MCF 10A (cell line): ENCODE data around the gene C1QTNF12. TPM values are rescaled to one million over a fixed set of nuclear protein-coding genes. Genes with fewer than 3 reads are reported as not detected.

Experiments used
- BruUV-seq: library from RNA; stranded (reverse); fragments of 400-500 nt; replicated peaks from 2 replicates; lab custom pipeline; 2021; lab: Mats Ljungman, UMichigan
- CTCF ChIA-PET: fragments of 300-600 bp; sonication (Branson Sonifier 250); formaldehyde crosslinking; extraction: SDS; loops from one replicate; lab custom pipeline; 2021; ENCODE audit warnings: antibody characterized with exemption, inconsistent platforms; lab: Yijun Ruan, JAX
- POLR2A ChIA-PET: fragments of 300-600, 350-650 bp; sonication (Branson Sonifier 250); formaldehyde crosslinking; extraction: SDS; loops from one replicate; lab custom pipeline; 2020; ENCODE audit warnings: antibody characterized with exemption, inconsistent platforms; lab: Yijun Ruan, JAX
- DNase-seq: peaks from one replicate; pipeline ENCODE4 v3.0.0-alpha.2; 2018; ENCODE audit not compliant: unreplicated experiment
- H3K27ac Mint-ChIP-seq: one replicate; pipeline ENCODE4 v1.8.0; 2022; ENCODE audit warnings: mild to moderate bottlenecking, low read depth, mixed read lengths; ENCODE audit not compliant: unreplicated experiment
- H3K27me3 Mint-ChIP-seq: one replicate; pipeline ENCODE4 v1.8.0; 2022; ENCODE audit warnings: mixed read lengths; ENCODE audit not compliant: insufficient read depth, unreplicated experiment
- H3K36me3 Mint-ChIP-seq: one replicate; pipeline ENCODE4 v1.8.0; 2022; ENCODE audit warnings: mild to moderate bottlenecking, moderate library complexity, mixed read lengths; ENCODE audit not compliant: insufficient read depth, unreplicated experiment
- H3K4me1 Mint-ChIP-seq: one replicate; pipeline ENCODE4 v1.8.0; 2022; ENCODE audit warnings: mixed read lengths; ENCODE audit not compliant: insufficient read depth, unreplicated experiment
- H3K4me3 Mint-ChIP-seq: one replicate; pipeline ENCODE4 v1.8.0; 2022; ENCODE audit warnings: mild to moderate bottlenecking, moderate library complexity, mixed read lengths; ENCODE audit not compliant: unreplicated experiment
- H3K9me3 Mint-ChIP-seq: one replicate; pipeline ENCODE4 v1.8.0; 2022; ENCODE audit warnings: mixed read lengths; ENCODE audit not compliant: unreplicated experiment
- intact Hi-C: fragments of 100-400 bp; cut with micrococcal nuclease; formaldehyde crosslinking; loops from 2 replicates; pipeline ENCODE4 v1.14.1; 2022
- total RNA-seq: library from RNA; stranded (reverse); gene quantifications from 2 replicates; pipeline ENCODE4 v1.2.3, GENCODE V29; 2022
- TF ChIP-seq, protein P1 (sequence below): fragments of 200-600 bp; IDR thresholded peaks from one replicate; pipeline ENCODE4 v1.8.0; 2022; ENCODE audit warnings: antibody characterized with exemption, mild to moderate bottlenecking; ENCODE audit not compliant: unreplicated experiment

C1QTNF12 gene
- total RNA-seq, 1 experiment from 2014 or later = 1.5 TPM

GRCh38 chr1:1205769-1206375, 40.6 kb downstream of the C1QTNF12 start:
- peaks cover 15% of the 10 kb centered on the region for H3K4me1 Mint-ChIP-seq
- no peak overlapping the region for H3K27ac Mint-ChIP-seq
- no peaks in the 10 kb centered on the region for H3K9me3 Mint-ChIP-seq
- POLR2A ChIA-PET = interaction anchor here (0.6 kb wide), 1 partner anchor 52 kb away, joined by 3 read pairs; no protein-coding TSS in a partner anchor
- DNase-seq = no peak
- no peaks in the 10 kb centered on the region for H3K27me3 Mint-ChIP-seq
- peaks cover 5% of the 10 kb centered on the region for H3K36me3 Mint-ChIP-seq
- intact Hi-C loops = no loop called here
- TF ChIP-seq, protein P1, sequence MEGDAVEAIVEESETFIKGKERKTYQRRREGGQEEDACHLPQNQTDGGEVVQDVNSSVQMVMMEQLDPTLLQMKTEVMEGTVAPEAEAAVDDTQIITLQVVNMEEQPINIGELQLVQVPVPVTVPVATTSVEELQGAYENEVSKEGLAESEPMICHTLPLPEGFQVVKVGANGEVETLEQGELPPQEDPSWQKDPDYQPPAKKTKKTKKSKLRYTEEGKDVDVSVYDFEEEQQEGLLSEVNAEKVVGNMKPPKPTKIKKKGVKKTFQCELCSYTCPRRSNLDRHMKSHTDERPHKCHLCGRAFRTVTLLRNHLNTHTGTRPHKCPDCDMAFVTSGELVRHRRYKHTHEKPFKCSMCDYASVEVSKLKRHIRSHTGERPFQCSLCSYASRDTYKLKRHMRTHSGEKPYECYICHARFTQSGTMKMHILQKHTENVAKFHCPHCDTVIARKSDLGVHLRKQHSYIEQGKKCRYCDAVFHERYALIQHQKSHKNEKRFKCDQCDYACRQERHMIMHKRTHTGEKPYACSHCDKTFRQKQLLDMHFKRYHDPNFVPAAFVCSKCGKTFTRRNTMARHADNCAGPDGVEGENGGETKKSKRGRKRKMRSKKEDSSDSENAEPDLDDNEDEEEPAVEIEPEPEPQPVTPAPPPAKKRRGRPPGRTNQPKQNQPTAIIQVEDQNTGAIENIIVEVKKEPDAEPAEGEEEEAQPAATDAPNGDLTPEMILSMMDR = no peak
- H3K4me3 Mint-ChIP-seq = no peak overlapping the region
- CTCF ChIA-PET = interaction anchor here (1.0 kb wide), 1 partner anchor 89 kb away, joined by 3 read pairs; no protein-coding TSS in a partner anchor
- no TSS peak for BruUV-seq

DNA sequence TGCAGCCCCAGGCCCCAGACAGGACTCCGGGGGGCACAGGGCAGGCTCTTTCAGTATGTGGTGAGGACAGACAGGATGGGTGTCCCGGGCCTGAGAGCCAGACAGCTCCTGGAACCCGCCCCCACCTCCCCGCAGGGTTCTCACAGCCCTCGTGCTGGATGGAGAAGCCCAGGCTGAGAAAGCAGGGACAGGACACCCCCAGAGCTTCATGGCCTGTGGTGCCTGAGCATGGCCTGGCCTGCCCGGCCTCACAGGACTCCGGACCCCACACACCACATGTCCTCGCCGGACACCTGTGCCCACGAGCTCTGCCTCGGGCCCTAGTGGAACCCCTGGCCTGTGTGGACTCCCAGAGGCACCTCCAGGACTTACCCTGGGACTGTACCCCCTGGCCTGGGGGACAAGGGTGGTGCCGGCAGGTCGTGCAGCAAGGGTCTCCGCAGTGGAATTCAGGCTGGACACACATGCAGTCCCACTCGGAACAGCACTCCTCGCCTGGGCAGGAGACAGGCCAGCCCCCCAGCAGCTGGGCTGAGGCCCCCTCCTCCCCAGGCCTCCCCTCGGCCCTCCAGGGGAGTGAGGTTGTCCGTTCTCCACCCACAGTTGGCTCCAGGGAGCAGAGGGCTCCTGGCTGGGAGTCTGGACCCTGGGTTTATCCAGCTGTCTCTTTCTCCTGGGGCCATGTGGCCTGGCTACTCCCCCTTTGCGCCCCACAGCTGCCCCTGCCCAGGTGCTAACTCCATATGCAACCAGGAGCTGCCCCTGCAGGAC, 41.3 kb downstream of the C1QTNF12 start:
- no TSS peak for BruUV-seq
- Mint-ChIP-seq H3K27ac (no peak overlapping the region), H3K9me3 (no peaks in the 10 kb centered on the region), H3K4me3 (no peak overlapping the region), H3K36me3 (peaks cover 5% of the 10 kb centered on the region), H3K4me1 (peaks cover 15% of the 10 kb centered on the region), H3K27me3 (no peaks in the 10 kb centered on the region)
- DNase-seq = no peak
- TF ChIP-seq, protein P1 = no peak
- POLR2A ChIA-PET = no interaction called here
- intact Hi-C loops = no loop called here
- CTCF ChIA-PET = interaction anchor here (1.0 kb wide), 1 partner anchor 88 kb away, joined by 3 read pairs; no protein-coding TSS in a partner anchor

- intact Hi-C loops = no loop called here
- H3K9me3 Mint-ChIP-seq = no peaks in the 10 kb centered on the region
- peaks cover 5% of the 10 kb centered on the region for H3K36me3 Mint-ChIP-seq
- no peaks in the 10 kb centered on the region for H3K27me3 Mint-ChIP-seq
- no peak for DNase-seq
- TF ChIP-seq, protein P1 = no peak
- ChIA-PET POLR2A (no interaction called here), CTCF (no interaction called here)
- no TSS peak for BruUV-seq
- no peak overlapping the region for H3K27ac Mint-ChIP-seq
- peaks cover 15% of the 10 kb centered on the region for H3K4me1 Mint-ChIP-seq
- no peak overlapping the region for H3K4me3 Mint-ChIP-seq
Measured at GRCh38 chr1:1204425-1204920, 42.0 kb downstream of the C1QTNF12 start.
